ENCODE data around the gene HOXC5. TPM values are rescaled to one million over a fixed set of nuclear protein-coding genes. Genes with fewer than 3 reads are reported as not detected.

The HOXC5 gene
- total and polyA plus RNA-seq, 2 experiments from 2014 or later = 0.18 to 0.40 TPM

GRCh38 chr12:54060174-54060974 is 27.5 kb downstream of the HOXC5 start:
- WGBS (ENCODE audit: low lambda C conversion rate, missing lambda C conversion rate) = 42% methylated on average over 32 of the region's 38 CpGs
- Histone ChIP-seq H3K9me2 (replicated peaks; ENCODE audit: insufficient read depth) (no peaks in the 10 kb centered on the region), H3K79me2 (no peaks in the 10 kb centered on the region), H3K36me3 (replicated peaks; ENCODE audit: insufficient read depth, low read depth) (no peaks in the 10 kb centered on the region), H3K4me2 (no peak overlapping the region), H4K20me1 (ENCODE audit: insufficient read depth, poor library complexity, severe bottlenecking) (no peaks in the 10 kb centered on the region), H3K4me3 (no peak overlapping the region), H2AFZ (no peak overlapping the region), H3K27ac (no peak overlapping the region), H3K9me3 (ENCODE audit: low read depth) (no peaks in the 10 kb centered on the region), H3K4me1 (ENCODE audit: insufficient read depth) (peaks cover 6% of the 10 kb centered on the region), H3K27me3 (peaks cover 72% of the 10 kb centered on the region)
- no peak for DNase-seq (ENCODE audit: low spot score)
- TF ChIP-seq EZH2 (IDR thresholded peaks at IDR 0.05; ENCODE audit: borderline replicate concordance) = no peak
- no peak for TF ChIP-seq CTCF (IDR thresholded peaks at IDR 0.05; ENCODE audit: poor library complexity)
- TF ChIP-seq EZH2phosphoT487 (IDR thresholded peaks at IDR 0.05; ENCODE audit: low read depth, severe bottlenecking, unreplicated experiment) = no peak

- peaks cover 73% of the 10 kb centered on the region for H3K27me3 ChIP-seq
- no peak overlapping the region for H2AFZ ChIP-seq
- H3K27ac ChIP-seq = no peak overlapping the region
- no peaks in the 10 kb centered on the region for H3K9me3 ChIP-seq (ENCODE audit: low read depth)
- DNase-seq (ENCODE audit: low spot score) = no peak
- 50% methylated on average over 7 of the region's 7 CpGs for WGBS (ENCODE audit: low lambda C conversion rate, missing lambda C conversion rate)
- no peaks in the 10 kb centered on the region for H4K20me1 ChIP-seq (ENCODE audit: insufficient read depth, poor library complexity, severe bottlenecking)
- TF ChIP-seq CTCF (IDR thresholded peaks at IDR 0.05; ENCODE audit: poor library complexity) (no peak), EZH2phosphoT487 (IDR thresholded peaks at IDR 0.05; ENCODE audit: low read depth, severe bottlenecking, unreplicated experiment) (no peak), EZH2 (IDR thresholded peaks at IDR 0.05; ENCODE audit: borderline replicate concordance) (no peak)
- no peak overlapping the region for H3K4me3 ChIP-seq
- no peaks in the 10 kb centered on the region for H3K79me2 ChIP-seq
- peaks cover 4% of the 10 kb centered on the region for H3K4me1 ChIP-seq (ENCODE audit: insufficient read depth)
- no peaks in the 10 kb centered on the region for H3K9me2 ChIP-seq (replicated peaks; ENCODE audit: insufficient read depth)
- H3K4me2 ChIP-seq = no peak overlapping the region
- H3K36me3 ChIP-seq (replicated peaks; ENCODE audit: insufficient read depth, low read depth) = no peaks in the 10 kb centered on the region
These were observed 28.3 kb downstream of the HOXC5 start for GRCh38 chr12:54060975-54061778.

GRCh38 chr12:54065677-54066076 is 32.8 kb downstream of the HOXC5 start:
- H3K79me2 ChIP-seq = no peaks in the 10 kb centered on the region
- no peaks in the 10 kb centered on the region for H3K36me3 ChIP-seq (replicated peaks; ENCODE audit: insufficient read depth, low read depth)
- no peaks in the 10 kb centered on the region for H3K9me3 ChIP-seq (ENCODE audit: low read depth)
- H4K20me1 ChIP-seq (ENCODE audit: insufficient read depth, poor library complexity, severe bottlenecking) = no peaks in the 10 kb centered on the region
- H3K27ac ChIP-seq = no peak overlapping the region
- peaks cover 34% of the 10 kb centered on the region for H3K27me3 ChIP-seq
- H3K9me2 ChIP-seq (replicated peaks; ENCODE audit: insufficient read depth) = no peaks in the 10 kb centered on the region
- no peak overlapping the region for H2AFZ ChIP-seq
- H3K4me2 ChIP-seq = no peak overlapping the region
- DNase-seq (ENCODE audit: low spot score) = no peak
- TF ChIP-seq CTCF (IDR thresholded peaks at IDR 0.05; ENCODE audit: poor library complexity) (no peak), EZH2phosphoT487 (IDR thresholded peaks at IDR 0.05; ENCODE audit: low read depth, severe bottlenecking, unreplicated experiment) (no peak), EZH2 (IDR thresholded peaks at IDR 0.05; ENCODE audit: borderline replicate concordance) (no peak)
- H3K4me3 ChIP-seq = no peak overlapping the region
- no peaks in the 10 kb centered on the region for H3K4me1 ChIP-seq (ENCODE audit: insufficient read depth)
